ENCODE results near the gene LGR5. TPM values are rescaled to one million over a fixed set of nuclear protein-coding genes. Genes with fewer than 3 reads are reported as not detected.

Gene LGR5
- total RNA-seq, 1 donor from 2014 or later, result 13.8 TPM

DNA sequence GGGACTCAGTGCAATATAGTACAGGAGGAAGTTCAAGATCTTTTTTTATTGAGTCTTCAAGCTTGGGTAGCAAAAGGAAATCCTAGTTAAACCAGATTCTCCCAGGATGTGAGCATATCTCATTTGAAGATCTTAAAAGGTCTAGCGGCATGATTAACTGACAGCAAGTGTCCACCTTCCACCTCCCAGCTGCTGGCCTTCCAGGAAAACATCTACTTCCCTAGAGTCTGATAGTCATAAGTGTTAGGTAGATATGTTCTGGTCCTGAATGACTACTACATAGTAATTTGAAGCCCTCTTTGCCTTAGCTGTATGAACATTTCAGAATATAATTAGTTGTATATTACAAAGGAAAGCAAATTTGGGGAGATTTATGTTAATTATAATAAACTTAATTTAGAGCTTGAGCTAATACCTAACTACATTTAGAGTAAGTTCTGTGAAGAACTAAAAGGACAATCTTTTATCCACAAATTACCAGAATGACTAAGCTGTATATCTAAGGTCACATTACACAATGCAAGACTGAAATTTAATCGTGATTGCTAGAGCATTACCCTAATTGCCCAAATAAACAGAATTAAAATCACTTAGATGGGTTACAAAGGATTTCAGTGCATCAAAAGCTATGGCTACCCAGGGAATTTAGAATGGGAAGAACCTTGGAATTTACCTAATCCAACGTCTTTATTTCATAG lies 9.9 kb downstream of the LGR5 start:
- Mint-ChIP-seq H3K9me3 (ENCODE audit: low read depth) (no peaks in the 10 kb centered on the region), H3K27ac (ENCODE audit: unreplicated experiment) (no peak overlapping the region), H3K4me3 (ENCODE audit: unreplicated experiment) (no peak overlapping the region), H3K4me1 (ENCODE audit: low read depth) (peaks cover 42% of the 10 kb centered on the region), H3K36me3 (ENCODE audit: low read depth) (no peaks in the 10 kb centered on the region), H3K27me3 (ENCODE audit: low read depth) (no peaks in the 10 kb centered on the region)
- no peak for DNase-seq (ENCODE audit: low spot score)
- TF ChIP-seq, protein P1, sequence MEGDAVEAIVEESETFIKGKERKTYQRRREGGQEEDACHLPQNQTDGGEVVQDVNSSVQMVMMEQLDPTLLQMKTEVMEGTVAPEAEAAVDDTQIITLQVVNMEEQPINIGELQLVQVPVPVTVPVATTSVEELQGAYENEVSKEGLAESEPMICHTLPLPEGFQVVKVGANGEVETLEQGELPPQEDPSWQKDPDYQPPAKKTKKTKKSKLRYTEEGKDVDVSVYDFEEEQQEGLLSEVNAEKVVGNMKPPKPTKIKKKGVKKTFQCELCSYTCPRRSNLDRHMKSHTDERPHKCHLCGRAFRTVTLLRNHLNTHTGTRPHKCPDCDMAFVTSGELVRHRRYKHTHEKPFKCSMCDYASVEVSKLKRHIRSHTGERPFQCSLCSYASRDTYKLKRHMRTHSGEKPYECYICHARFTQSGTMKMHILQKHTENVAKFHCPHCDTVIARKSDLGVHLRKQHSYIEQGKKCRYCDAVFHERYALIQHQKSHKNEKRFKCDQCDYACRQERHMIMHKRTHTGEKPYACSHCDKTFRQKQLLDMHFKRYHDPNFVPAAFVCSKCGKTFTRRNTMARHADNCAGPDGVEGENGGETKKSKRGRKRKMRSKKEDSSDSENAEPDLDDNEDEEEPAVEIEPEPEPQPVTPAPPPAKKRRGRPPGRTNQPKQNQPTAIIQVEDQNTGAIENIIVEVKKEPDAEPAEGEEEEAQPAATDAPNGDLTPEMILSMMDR (IDR thresholded peaks at IDR 0.05), result no peak

DNA sequence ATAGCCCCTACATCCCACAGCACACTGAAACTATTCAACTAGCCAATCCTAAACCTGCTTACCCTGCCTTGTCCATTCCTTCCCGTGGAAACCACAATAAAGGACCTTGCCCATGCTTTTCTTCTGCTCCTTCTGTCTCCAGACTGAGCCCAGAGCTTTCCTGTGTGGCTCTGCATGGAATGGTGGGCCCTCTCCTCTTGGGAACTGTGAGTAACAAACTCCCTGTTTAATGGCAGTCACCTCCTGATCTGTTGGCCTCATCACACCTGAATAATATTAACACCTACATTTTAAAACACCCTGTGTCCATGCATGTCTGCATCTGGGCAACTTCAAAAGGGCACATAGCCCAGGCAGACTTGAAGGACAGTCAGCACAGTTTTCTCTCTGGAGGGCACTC lies 12.4 kb downstream of the LGR5 start:
- Mint-ChIP-seq H3K27ac (ENCODE audit: unreplicated experiment) (no peak overlapping the region), H3K36me3 (ENCODE audit: low read depth) (no peaks in the 10 kb centered on the region), H3K9me3 (ENCODE audit: low read depth) (no peaks in the 10 kb centered on the region), H3K4me3 (ENCODE audit: unreplicated experiment) (no peak overlapping the region), H3K27me3 (ENCODE audit: low read depth) (no peaks in the 10 kb centered on the region), H3K4me1 (ENCODE audit: low read depth) (peaks cover 25% of the 10 kb centered on the region)
- TF ChIP-seq, protein P1 (IDR thresholded peaks at IDR 0.05), result no peak
- DNase-seq (ENCODE audit: low spot score), result no peak

DNA sequence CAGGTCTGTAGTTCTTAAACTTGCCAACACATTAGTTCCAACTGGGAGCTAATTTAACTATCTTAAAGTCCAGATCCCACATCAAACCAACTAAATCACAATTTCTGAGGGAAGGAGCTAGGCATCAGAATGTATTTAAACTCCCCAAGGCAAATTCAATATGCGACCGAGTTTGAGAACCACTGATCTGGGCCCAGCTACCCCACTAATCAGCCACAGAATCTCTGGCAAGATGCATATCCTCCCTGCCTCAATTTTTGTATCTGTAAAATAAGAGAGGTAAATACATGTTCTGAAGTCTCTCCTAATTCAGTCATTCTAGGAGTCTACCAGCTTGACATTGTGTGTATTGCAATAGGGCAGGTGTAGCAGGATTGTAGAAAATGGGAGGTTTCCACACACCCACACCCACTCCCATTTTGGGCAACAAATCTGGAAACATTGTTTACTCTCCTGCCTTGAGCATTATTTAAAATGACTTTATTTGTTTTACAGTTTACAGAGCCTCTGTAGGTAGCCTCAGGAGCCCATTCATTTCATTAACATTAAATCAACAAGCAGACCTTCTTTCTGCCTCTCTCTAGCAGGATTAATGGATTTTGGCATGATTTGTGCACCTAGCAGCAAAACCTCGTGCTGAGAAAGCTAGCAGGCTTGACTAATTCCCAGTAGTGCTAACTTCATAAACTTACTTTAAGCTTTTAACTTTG lies 15.6 kb downstream of the LGR5 start:
- Mint-ChIP-seq H3K27me3 (ENCODE audit: low read depth) (no peaks in the 10 kb centered on the region), H3K4me3 (ENCODE audit: unreplicated experiment) (no peak overlapping the region), H3K27ac (ENCODE audit: unreplicated experiment) (no peak overlapping the region), H3K36me3 (ENCODE audit: low read depth) (no peaks in the 10 kb centered on the region), H3K4me1 (ENCODE audit: low read depth) (no peaks in the 10 kb centered on the region), H3K9me3 (ENCODE audit: low read depth) (no peaks in the 10 kb centered on the region)
- TF ChIP-seq, protein P1 (IDR thresholded peaks at IDR 0.05), result no peak
- DNase-seq (ENCODE audit: low spot score), result no peak

DNA sequence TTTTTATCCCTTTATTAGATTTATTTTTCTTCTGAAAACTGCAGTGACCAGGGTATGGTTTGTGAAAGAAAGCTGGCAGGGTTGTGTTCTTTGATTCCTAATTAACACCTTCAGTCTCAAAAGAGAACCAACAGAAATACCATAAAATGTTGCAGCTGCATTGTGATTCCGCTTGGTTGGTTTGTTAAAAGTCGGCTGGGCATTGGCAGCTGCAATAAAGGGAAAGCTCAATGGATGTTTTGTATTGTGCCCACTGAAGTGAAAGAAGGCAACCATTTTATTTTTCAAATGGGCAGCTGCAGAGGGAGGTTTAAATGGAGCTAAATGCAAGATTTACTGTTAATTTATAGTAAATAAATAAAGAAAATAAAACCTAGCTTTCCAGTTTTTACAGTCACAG lies 16.7 kb downstream of the LGR5 start:
- DNase-seq (ENCODE audit: low spot score), result no peak
- Mint-ChIP-seq H3K4me1 (ENCODE audit: low read depth) (no peaks in the 10 kb centered on the region), H3K36me3 (ENCODE audit: low read depth) (no peaks in the 10 kb centered on the region), H3K4me3 (ENCODE audit: unreplicated experiment) (no peak overlapping the region), H3K9me3 (ENCODE audit: low read depth) (no peaks in the 10 kb centered on the region), H3K27me3 (ENCODE audit: low read depth) (no peaks in the 10 kb centered on the region), H3K27ac (ENCODE audit: unreplicated experiment) (no peak overlapping the region)
- TF ChIP-seq, protein P1 (IDR thresholded peaks at IDR 0.05), result no peak

DNA sequence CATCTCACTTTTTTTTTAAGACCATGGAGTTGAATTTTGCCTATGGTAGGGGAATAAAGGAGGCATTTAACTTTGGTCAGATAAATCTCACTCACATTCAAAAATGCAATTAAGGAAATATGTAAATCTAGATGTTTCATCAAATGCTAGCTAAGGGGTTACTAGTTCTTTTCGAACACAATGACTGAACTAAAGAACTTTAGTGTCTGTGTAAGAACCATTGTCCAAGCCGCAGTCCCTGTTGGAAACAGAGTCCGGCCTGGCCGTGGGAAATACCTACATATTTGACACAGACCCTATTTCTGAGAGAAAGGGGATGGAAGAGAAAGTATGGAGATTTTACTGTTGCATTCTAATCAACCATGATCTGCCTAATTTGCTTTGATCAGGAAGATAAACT lies 17.4 kb downstream of the LGR5 start:
- Mint-ChIP-seq H3K27me3 (ENCODE audit: low read depth) (no peaks in the 10 kb centered on the region), H3K4me1 (ENCODE audit: low read depth) (no peaks in the 10 kb centered on the region), H3K36me3 (ENCODE audit: low read depth) (no peaks in the 10 kb centered on the region), H3K27ac (ENCODE audit: unreplicated experiment) (no peak overlapping the region), H3K9me3 (ENCODE audit: low read depth) (no peaks in the 10 kb centered on the region), H3K4me3 (ENCODE audit: unreplicated experiment) (no peak overlapping the region)
- TF ChIP-seq, protein P1 (IDR thresholded peaks at IDR 0.05), result no peak
- no peak for DNase-seq (ENCODE audit: low spot score)
